Measurements from ENCODE around the gene TPX2. TPM values are rescaled to one million over a fixed set of nuclear protein-coding genes. Genes with fewer than 3 reads are reported as not detected.

TPX2 gene
- total and polyA plus RNA-seq, 3 donors from 2014 or later = 39.7 to 74.6 (median 52.5) TPM

DNA sequence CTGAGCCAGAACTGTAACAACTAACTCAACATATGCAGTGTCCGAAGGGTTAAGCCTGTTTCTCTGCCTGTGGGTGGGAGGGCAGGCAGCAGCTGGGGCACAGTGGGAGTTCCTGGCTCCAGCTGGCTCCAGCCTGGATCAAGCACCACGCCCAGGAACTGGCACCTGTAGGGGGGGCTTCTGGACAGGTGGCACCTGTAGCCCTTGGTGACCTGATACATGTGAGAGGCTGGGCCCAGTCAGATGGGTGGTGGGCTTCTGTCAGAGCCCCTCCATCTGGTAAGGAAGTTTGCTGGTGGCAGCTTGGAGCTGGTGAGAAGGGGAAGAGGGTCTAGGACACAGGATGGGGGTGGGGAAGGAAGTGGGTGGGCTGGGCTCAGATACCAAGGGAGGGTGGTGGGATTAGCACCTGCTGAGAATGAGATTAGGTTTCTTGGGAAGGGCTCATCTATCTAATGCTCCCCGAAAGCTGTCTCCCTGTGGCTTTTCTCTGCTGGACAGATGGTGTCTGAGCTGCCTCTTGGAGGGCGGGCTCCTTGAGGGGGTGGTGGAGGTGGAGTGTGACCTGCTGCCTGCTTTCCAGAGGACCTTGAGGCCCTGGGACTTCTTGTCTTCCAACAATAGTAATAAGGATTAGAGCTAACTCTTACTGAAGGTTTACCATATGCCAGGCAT lies 45.0 kb upstream of the TPX2 start:
- no peak for DNase-seq
- WGBS, 2 donors = 63 to 72% methylated on average over 4 of the region's 4 CpGs
- H3K36me3 ChIP-seq (ENCODE audit: low read depth, missing control alignments) = no peaks in the 10 kb centered on the region
- intact Hi-C loops (cut with DNase I; ENCODE audit: low total_unique reads) = no loop called here
- H3K9me3 ChIP-seq = no peaks in the 10 kb centered on the region
- no peaks in the 10 kb centered on the region for H3K27me3 ChIP-seq
- no peak overlapping the region for H3K4me3 ChIP-seq
- TF ChIP-seq, protein P1, sequence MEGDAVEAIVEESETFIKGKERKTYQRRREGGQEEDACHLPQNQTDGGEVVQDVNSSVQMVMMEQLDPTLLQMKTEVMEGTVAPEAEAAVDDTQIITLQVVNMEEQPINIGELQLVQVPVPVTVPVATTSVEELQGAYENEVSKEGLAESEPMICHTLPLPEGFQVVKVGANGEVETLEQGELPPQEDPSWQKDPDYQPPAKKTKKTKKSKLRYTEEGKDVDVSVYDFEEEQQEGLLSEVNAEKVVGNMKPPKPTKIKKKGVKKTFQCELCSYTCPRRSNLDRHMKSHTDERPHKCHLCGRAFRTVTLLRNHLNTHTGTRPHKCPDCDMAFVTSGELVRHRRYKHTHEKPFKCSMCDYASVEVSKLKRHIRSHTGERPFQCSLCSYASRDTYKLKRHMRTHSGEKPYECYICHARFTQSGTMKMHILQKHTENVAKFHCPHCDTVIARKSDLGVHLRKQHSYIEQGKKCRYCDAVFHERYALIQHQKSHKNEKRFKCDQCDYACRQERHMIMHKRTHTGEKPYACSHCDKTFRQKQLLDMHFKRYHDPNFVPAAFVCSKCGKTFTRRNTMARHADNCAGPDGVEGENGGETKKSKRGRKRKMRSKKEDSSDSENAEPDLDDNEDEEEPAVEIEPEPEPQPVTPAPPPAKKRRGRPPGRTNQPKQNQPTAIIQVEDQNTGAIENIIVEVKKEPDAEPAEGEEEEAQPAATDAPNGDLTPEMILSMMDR (IDR thresholded peaks at IDR 0.05) = no peak
- TF ChIP-seq POLR2A (IDR thresholded peaks at IDR 0.05) = no peak
- H3K4me1 ChIP-seq = peaks cover 20% of the 10 kb centered on the region
- peak overlapping the region in 1 of 2 donors; percentile 34 for H3K27ac ChIP-seq

DNA sequence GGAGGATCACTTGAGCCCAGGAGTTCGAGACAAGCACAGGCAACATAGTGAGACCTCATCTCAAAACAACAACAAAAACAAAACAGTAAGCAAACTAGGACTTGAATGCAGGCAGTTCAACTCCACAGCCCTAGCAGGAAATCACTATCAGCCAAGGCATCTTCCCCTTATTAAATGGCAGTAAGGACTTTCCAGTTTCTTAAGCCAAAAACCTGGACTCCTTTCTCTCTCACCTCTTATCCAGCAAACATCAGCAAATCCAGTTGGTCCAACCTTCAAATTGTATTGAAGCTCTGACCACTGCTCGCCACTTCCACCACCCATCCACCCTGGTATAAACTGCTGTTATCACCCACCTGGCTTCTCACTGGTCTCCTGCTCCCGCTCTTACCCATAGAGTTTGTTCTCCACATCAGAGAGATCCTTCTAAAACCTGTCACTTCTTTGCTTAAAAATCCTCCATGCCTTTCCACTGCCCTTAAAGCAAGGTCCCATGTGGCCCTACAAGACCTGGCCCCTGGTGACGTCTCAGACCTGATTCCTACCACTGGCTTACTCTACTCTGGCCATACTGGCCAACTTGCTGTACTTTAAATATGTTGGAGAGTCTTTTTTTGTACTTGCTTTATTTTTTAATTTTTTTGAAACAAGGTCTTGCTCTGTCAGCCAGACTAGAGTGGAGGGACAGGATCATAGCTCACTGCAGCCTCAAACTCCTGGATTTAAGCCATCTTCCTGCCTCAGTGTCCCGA lies 44.1 kb upstream of the TPX2 start:
- Histone ChIP-seq H3K27ac (peak overlapping the region in 1 of 2 donors; percentile 34), H3K27me3 (no peaks in the 10 kb centered on the region)
- DNase-seq = no peak

DNA sequence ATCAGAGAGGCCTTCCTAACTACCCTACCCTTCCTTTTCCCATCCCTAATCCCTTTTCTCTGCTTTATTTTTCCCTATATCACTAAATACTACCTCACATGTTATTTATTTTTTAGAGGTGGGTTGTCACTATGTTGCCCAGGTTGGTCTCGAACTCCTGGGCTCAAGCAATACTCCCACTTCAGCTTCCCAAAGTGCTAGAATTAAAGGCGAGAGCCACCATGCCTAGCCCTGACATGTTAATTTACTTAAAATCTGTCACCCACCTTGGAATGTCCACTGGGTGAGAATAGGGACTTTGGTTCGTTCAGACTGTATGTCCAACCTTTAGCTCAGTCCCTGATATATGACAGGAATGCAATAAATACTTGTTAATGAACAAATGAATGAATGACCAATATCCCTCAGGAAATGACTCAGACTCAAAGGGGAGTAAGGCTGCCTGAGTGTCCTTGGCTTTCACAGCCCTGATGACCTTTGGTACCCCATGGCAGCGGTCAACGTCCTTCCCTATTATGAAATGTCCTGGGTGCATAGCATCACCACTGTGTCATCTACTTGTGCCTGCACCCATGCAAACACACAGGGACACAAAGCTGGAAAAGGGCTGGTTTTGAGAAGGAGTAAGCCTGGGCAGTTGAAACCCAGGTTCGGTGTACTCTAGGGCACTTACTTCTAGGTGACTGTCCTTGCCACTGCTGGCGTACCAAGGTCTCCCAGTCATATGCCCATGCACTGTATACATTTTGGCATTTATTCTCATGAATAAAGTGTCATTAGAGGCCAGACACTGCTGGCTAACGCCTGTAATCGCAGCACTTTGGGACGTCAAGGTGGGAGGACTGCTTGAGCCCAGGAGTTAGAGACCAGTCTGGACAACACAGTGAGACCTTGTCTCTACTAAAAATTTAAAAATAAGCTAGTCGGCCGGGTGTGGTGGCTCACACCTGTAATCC lies 43.0 kb upstream of the TPX2 start:
- H3K27me3 ChIP-seq = no peaks in the 10 kb centered on the region
- H3K9me3 ChIP-seq = no peaks in the 10 kb centered on the region
- intact Hi-C loops (cut with DNase I; ENCODE audit: low total_unique reads) = no loop called here
- H3K4me1 ChIP-seq = peaks cover 36% of the 10 kb centered on the region
- no peak overlapping the region for H3K27ac ChIP-seq
- 85 to 90% methylated on average over 12 of the region's 12 CpGs for WGBS, 2 donors
- no peak overlapping the region for H3K4me3 ChIP-seq
- TF ChIP-seq, protein P1 (IDR thresholded peaks at IDR 0.05) = no peak
- TF ChIP-seq POLR2A (IDR thresholded peaks at IDR 0.05) = no peak
- no peak for DNase-seq
- no peaks in the 10 kb centered on the region for H3K36me3 ChIP-seq (ENCODE audit: low read depth, missing control alignments)

More for the DNA sequence above, 44.1 kb upstream of the TPX2 start:
- 81 to 94% methylated on average over 5 of the region's 5 CpGs for WGBS, 2 donors
- no peaks in the 10 kb centered on the region for H3K36me3 ChIP-seq (ENCODE audit: low read depth, missing control alignments)
- TF ChIP-seq POLR2A (IDR thresholded peaks at IDR 0.05) = no peak
- no peaks in the 10 kb centered on the region for H3K9me3 ChIP-seq
- intact Hi-C loops (cut with DNase I; ENCODE audit: low total_unique reads) = no loop called here
- H3K4me1 ChIP-seq = peaks cover 29% of the 10 kb centered on the region
- no peak overlapping the region for H3K4me3 ChIP-seq

DNA sequence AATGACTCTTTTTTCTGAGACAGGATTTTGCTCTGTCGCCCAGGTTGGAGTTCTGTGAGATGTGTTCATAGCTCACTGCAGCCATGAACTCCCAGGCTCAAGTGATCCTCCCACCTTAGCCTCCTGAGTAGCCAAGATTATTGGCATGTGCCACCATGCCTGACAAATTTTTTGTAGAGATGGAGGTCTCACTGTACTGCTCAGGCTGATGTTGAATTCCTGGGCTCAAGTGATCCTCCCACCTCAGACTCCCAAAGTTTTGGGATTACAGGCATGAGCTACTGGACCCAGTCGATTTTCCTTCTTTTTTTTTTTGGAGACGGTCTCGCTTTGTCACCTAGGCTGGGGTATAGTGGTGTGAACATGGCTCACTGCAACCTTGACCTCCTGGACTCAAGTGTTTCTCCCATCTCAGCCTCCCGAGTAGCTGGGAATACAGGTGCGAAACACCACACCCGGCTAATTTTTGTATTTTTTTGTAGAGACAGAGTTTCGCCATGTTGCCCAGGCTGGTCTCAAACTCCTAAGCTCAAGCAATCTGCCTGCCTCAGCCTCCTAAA lies 40.8 kb upstream of the TPX2 start:
- Histone ChIP-seq H3K9me3 (no peaks in the 10 kb centered on the region), H3K4me1 (peaks cover 36% of the 10 kb centered on the region), H3K27me3 (no peaks in the 10 kb centered on the region), H3K36me3 (ENCODE audit: low read depth, missing control alignments) (no peaks in the 10 kb centered on the region), H3K27ac (peak overlapping the region; percentile 82 to 84), H3K4me3 (no peak overlapping the region)
- 91 to 92% methylated on average over 8 of the region's 8 CpGs for WGBS, 2 donors
- no peak for DNase-seq
- intact Hi-C loops (cut with DNase I; ENCODE audit: low total_unique reads) = no loop called here
- no peak for TF ChIP-seq POLR2A (IDR thresholded peaks at IDR 0.05)
- TF ChIP-seq, protein P1 (IDR thresholded peaks at IDR 0.05) = no peak
